ENCODE results near the gene P2RX4.
"Not testable (repeated sequence)": the region's sequence is repeated elsewhere in the genome, so short reads cannot be mapped to it uniquely, and the experiment has no call there.

Gene P2RX4

GRCh38 chr12:121251838-121252237 lies 41.9 kb downstream of the P2RX4 start:
- no peak for TF ChIP-seq CTCF (IDR thresholded peaks at IDR 0.05; ENCODE audit: insufficient read depth, low read depth, low read length, missing control alignments)
- no peak overlapping the region for H3K4me3 ChIP-seq (ENCODE audit: low read depth, low read length)
- no peak for DNase-seq (ENCODE audit: low read depth)

GRCh38 chr12:121252712-121253345 lies 42.9 kb downstream of the P2RX4 start:
- DNase-seq (ENCODE audit: low read depth), result no peak
- no peak for TF ChIP-seq CTCF (IDR thresholded peaks at IDR 0.05; ENCODE audit: insufficient read depth, low read depth, low read length, missing control alignments)
- H3K4me3 ChIP-seq (ENCODE audit: low read depth, low read length), result no peak overlapping the region

GRCh38 chr12:121253638-121254335 lies 43.9 kb downstream of the P2RX4 start:
- no peak overlapping the region for H3K4me3 ChIP-seq (ENCODE audit: low read depth, low read length)
- no peak for DNase-seq (ENCODE audit: low read depth)
- no peak for TF ChIP-seq CTCF (IDR thresholded peaks at IDR 0.05; ENCODE audit: insufficient read depth, low read depth, low read length, missing control alignments)

DNA sequence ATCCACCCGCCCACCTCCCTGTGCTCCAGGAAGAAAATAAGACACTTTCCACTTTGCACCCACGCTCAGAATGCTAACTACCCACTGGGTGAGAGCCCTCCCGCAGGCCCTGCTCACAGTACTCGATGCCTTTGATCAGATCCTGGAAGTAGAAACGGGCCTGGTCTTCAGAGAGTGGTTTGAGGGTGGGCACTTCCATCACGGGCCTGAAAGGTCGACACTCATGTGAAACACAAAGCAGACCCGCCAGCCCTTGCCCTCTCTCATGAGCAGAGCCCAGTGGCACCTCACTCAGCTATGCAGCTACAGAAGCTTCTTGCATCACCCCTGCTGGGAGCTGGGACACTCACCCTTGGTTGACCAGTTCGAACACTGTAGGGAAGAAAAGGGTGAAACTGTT lies 45.5 kb downstream of the P2RX4 start:
- TF ChIP-seq CTCF (IDR thresholded peaks at IDR 0.05; ENCODE audit: insufficient read depth, low read depth, low read length, missing control alignments), result no peak
- H3K4me3 ChIP-seq (ENCODE audit: low read depth, low read length), result no peak overlapping the region
- no peak for DNase-seq (ENCODE audit: low read depth)

DNA sequence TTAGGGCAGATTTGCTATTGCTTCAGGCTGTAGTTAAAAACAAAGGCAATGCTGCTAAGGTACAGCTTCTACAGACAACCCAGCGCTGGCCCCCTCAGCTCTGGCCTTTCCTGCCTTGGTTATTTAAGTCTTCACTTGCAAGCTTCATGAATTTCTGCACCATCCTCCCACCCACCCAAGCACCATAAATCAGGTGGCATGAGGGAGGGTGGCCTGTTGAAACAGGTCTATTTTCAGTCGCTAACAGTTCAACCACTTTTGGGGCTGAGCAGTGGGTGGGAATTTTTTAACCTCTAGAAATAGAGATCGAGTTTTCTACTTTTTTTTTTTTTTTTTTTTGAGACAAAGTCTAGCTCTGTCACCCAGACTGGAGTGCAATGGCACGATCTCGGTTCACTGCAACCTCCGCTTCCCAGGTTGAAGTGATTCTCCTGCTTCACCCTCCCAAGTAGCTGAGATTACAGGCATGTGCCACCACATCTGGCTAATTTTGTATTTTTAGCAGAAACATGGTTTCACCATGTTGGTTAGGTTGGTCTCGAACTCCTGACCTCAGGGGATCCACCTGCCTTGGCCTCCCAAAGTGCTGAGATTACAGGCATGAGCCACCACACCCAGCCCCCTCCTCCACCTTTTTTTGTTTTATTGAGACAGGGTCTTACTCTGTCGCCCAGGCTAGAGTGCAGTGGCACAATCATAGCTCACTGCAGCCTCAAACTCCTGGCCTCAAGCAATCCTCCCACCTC lies 47.9 kb downstream of the P2RX4 start:
- H3K4me3 ChIP-seq (ENCODE audit: low read depth, low read length), result not testable (repeated sequence)
- peak; percentile 72 for DNase-seq (ENCODE audit: low read depth)

- TF ChIP-seq CTCF (IDR thresholded peaks at IDR 0.05; ENCODE audit: insufficient read depth, low read depth, low read length, missing control alignments), result no peak
- no peak for DNase-seq (ENCODE audit: low read depth)
Measured at GRCh38 chr12:121259074-121259473, 49.1 kb downstream of the P2RX4 start.

DNA sequence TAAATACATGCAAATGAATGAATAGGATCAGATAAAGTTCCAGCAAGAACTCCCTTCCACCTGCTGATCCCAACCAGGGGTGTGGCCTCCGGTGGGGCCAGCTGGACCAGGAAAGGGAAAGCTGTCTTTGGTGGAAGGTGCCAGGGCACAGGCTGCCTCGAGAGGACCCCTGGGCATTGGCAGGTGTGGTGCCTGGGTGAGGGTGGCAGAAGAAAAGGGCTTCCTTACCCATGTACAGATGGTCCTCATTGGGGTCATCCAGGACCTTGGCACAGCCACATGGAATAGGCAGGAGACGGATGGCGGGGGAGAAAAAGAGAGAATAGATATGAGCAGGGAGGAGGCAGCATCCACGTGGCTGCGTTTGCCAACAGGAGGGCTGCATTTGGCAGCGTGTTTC lies 50.2 kb downstream of the P2RX4 start:
- no peak for DNase-seq (ENCODE audit: low read depth)
- no peak for TF ChIP-seq CTCF (IDR thresholded peaks at IDR 0.05; ENCODE audit: insufficient read depth, low read depth, low read length, missing control alignments)
- no peak overlapping the region for H3K4me3 ChIP-seq (ENCODE audit: low read depth, low read length)

More at GRCh38 chr12:121259074-121259473, 49.1 kb downstream of the P2RX4 start:
- H3K4me3 ChIP-seq (ENCODE audit: low read depth, low read length), result no peak overlapping the region

Measured in GM12865 (cell line).